HG03460 (cell line): Measurements from ENCODE around the gene PRAMEF13.
"Not testable (repeated sequence)": the region's sequence is repeated elsewhere in the genome, so short reads cannot be mapped to it uniquely, and the experiment has no call there.

Source experiments
- ATAC-seq: cut with Tn5 transposase; IDR thresholded peaks from one replicate; pipeline ENCODE4 v1.9.1; 2021; ENCODE audit not compliant: unreplicated experiment

The PRAMEF13 gene

DNA sequence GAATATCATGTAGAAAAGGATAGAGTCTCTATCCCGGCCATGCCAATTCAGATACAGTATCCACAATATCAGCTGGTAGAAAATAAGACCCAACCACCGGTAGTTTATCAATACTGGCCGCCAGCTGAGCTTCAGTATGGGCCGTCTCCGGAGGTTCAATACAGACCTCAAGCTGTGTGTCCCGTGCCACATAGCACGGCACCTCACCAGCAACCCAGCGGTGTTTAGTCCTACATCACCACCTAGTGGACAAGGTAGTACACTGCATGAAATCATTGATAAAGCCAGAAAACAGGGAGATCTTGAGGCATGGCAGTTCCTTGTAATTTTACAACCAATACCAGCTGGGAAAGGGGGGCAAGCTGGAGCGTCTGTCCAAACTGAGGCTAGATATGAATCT lies 7.5 kb upstream of the PRAMEF13 start:
- not testable (repeated sequence) for ATAC-seq

DNA sequence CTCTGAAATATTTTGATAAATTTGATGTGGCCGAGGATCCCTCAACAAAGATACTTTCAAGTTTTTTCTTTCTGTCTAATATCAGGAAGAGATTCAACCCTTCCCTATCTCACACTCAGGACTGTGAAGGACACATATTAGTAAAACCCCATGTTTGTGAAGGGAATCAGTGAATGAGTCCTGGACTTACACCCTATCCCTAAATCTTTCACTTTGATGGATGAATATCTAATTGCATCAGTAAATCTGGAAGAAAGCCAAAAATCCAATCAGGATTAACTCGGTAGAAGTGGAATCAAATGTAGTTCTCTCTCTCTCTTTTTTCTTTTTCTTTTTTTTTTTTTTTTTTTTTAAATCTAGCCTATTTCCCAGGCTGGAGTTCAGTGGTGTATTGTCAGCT lies 29.7 kb downstream of the PRAMEF13 start, which contains the start of gene PRAMEF9:
Gene PRAMEF9 (plus strand): TSS at position 301 of the 400 bp plus-strand sequence. CDS start 3,433 bp downstream, outside the sequence.
- not testable (repeated sequence) for ATAC-seq

DNA sequence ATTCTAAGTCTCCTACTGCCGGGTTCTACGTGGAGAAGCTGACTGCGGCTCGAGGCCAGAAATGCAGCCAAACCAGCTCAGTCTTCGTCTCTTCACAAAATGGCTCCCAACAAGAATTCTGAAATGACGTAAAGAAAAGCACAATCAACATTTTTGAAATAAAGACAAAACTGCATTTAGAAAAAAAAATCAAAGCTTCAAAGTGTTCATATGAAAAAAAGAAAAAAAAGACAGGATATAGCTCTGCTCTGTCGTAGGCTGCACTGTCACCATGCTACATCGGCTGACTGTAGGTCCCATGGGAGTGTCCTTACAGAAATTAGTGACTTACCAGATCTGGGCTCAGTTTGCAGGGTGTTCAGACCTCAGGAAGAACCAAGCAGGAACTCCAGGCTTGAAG lies 35.7 kb downstream of the PRAMEF13 start, which contains the start of gene HNRNPCL4:
Gene HNRNPCL4 (minus strand): TSS at position 101 of the 400 bp plus-strand sequence. CDS start 164 bp downstream, outside the sequence.
- ATAC-seq: not testable (repeated sequence)

DNA sequence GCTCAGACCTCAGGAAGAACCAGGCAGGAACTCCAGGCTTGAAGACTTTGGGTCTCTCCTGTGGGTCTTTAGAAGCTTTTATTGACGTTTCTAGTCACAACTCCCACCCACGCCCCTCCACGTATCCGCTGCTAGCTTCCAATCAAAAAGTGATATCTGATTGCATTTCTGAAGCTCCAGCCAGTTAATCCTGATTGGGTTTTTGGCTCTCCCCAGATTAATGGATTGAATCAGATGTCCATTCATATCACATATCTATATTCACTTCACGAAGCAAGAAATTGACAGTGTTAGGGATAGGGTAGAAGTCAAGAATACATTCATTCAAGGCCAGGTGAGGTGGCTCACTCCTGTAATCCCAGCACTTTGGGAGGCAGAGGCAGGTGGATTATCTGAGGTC lies 45.3 kb downstream of the PRAMEF13 start, which contains the start of gene PRAMEF26:
Gene PRAMEF26 (minus strand): TSS at position 101 of the 400 bp plus-strand sequence. CDS start 2,914 bp downstream, outside the sequence.
- not testable (repeated sequence) for ATAC-seq
